Stromal cell of bone marrow (primary cell): ENCODE results near the gene SFSWAP.

Experiments
- DNase-seq: peaks from one replicate; pipeline ENCODE4 v3.0.0-alpha.2; 2012; ENCODE audit warnings: low read depth

Gene SFSWAP

DNA sequence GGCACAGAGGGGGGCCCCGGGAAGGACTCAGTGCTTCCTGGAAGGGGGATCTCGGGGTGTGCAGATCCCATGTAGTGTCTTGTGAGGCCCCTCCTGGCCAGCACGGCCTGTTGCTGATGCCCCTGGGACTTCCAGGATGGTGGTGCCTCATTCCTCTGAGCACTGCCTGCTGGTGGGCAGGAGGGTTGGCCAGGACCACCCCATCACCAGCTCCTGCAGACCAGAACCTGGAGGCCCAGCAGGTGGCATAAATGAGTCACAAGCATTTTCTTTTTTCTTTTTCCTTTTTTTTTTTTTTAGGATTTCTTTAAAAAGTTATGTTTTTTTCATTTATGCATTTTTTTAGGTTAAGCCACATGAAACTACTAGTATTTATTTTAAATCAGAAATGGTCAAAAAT, 125.3 kb downstream of the SFSWAP start:
- DNase-seq = no peak

DNA sequence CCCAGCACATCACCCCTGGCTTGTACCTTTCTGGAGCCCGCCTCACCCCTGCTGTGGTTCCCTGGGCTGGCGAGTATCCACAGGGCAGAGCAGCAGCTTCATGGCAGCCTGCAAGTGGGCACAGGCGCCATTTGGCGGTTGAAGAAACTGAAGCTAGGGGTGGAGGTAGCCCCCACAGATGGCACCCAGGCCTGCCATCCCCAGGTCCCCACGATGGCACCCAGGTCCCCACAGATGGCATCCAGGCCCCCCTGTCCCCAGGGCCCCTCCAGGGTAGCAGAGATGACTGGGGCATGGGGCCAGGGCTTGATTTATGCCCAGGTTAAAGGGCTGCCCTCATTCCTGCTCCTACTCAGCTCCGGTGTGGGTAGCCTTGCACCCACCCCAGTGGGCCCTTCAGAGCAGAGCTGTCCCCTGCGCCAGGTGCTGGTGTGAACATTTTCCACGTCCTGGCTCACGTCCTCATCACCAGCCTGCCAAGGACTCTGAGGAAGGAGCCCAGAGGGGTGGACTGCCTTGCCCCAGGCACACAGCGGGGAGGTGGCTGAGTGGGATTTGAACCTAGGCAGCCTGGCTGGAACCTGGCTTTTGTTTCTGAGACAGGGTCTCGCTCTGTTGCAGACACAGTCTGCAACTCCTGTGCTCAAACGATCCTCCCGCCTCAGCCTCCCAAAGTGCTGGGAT, 126.0 kb downstream of the SFSWAP start:
- no peak for DNase-seq

DNA sequence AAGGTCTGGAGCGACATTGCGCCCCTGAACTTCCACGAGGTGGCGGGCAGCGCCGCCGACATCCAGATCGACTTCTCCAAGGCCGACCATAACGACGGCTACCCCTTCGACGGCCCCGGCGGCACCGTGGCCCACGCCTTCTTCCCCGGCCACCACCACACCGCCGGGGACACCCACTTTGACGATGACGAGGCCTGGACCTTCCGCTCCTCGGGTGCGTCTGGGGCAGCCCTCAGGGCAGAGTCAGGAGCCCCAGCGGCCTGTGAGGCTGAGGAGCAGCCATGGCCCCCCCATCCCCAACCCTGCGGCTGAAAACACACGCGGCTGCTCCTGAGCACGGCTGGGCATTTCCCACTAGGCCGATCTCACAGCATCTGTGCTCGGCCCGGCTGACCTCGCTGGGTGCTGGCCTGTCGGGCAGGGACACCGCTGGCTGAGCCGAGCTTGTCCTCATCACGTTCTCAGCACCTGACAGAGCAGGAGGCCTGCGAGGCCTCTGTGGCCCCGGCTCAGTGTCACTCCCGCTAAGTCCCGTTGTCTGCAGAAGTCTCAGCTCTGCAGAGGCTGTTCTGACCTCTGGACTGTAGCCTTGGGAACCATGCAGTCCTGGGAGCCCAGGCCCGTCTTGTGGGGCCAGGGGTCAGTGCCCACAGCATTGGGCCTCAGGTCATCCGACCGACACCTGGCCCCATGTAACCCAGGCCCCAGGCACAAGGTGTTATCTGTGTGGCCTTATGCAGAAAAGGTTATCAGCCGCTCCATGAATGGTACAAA, 129.9 kb downstream of the SFSWAP start:
- DNase-seq = no peak

GRCh38 chr12:131841547-131841946, 130.7 kb downstream of the SFSWAP start:
- no peak for DNase-seq

DNA sequence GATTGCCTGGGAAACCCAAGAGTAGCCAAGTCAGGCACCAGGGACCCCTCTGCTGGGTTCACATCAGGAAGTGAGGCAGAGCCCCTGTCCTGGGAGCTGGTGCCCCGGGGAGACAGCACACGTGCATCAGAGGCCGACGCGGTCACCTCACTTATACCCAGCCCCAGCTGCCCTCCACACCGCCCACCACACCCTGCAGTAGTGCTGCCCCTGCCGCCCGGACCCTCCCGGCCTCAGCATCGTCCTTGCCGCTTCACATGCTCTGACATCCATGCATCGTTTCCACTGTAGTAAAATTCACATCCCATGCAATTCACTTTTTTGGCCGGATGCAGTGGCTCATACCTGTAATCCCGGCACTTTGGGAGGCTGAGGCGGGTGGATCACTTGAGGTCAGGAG, 131.3 kb downstream of the SFSWAP start:
- DNase-seq = no peak

- no peak for DNase-seq
Measured at GRCh38 chr12:131843527-131843926, 132.6 kb downstream of the SFSWAP start.

- no peak for DNase-seq
Measured at GRCh38 chr12:131844140-131844539, 133.2 kb downstream of the SFSWAP start.

DNA sequence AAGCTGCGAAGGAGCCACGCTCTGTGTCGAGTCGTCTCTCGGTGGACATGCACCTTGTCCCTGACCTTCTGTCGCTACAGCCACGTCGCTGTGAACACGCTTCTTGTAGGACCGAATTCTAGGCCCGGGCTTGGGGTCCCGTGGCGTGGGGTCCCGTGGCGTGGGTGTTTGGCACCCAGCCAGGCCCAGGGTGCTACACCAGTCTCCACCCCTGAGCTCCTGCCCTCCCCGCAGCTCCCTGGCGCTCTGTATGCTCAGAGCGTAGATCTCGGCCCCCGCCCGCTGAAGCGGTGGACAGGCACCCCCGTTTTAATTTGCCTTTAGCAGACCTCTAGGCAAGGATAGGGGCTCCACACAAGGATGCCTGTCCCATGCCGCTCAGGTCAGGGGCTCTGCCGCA, 133.8 kb downstream of the SFSWAP start:
- DNase-seq = no peak

- DNase-seq = no peak
Measured at GRCh38 chr12:131845121-131845520, 134.2 kb downstream of the SFSWAP start.

DNA sequence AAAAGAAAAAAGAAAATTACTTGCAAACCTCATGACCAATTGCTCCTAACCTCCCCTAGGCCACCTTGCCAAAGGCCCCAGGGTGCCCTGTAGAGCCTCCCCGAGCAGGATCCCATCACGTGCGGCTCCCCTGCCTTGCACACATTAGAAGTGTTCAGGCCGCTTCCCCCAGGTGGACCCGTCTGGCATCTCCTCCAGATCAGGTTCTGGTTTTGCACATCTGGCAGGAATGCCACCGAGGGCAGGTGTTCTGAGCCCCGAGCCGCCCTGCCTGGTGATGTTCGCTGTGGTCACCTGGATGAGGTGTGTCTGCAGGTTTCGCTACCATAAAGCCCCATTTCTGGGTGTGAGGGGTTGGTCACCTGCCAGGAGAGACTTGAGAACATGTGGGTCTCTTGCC, 136.6 kb downstream of the SFSWAP start:
- no peak for DNase-seq

- DNase-seq = no peak
Measured at GRCh38 chr12:131848753-131849152, 137.9 kb downstream of the SFSWAP start.
